GM19438 (cell line): Measurements from ENCODE around the gene MFAP5.
"Not testable (repeated sequence)": the region's sequence is repeated elsewhere in the genome, so short reads cannot be mapped to it uniquely, and the experiment has no call there.

ENCODE experiments used
- ATAC-seq: cut with Tn5 transposase; IDR thresholded peaks from one replicate; pipeline ENCODE4 v1.9.1; 2021; ENCODE audit warnings: low read depth; ENCODE audit not compliant: unreplicated experiment

The MFAP5 gene

GRCh38 chr12:8676651-8677050, 14.0 kb upstream of the MFAP5 start:
- no peak for ATAC-seq

GRCh38 chr12:8675591-8676036, 13.0 kb upstream of the MFAP5 start:
- ATAC-seq = no peak

DNA sequence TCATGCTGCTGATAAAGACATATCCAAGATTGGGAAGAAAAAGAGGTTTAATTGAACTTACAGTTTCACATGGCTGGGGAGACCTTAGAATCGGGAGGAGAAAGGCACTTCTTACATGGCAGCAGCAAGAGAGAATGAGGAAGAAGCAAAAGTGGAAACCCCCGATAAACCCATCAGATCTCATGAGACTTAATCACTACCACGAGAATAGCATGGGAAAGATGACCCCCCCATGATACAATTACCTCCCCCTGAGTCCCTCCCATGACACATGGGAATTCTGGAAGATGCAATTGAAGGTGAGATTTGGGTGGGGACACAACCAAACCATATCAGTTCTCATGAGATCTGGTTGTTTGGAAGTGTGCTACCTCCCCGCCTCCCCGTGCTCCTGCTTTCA, 9.8 kb upstream of the MFAP5 start:
- no peak for ATAC-seq

GRCh38 chr12:8668441-8668840, 5.8 kb upstream of the MFAP5 start:
- no peak for ATAC-seq

DNA sequence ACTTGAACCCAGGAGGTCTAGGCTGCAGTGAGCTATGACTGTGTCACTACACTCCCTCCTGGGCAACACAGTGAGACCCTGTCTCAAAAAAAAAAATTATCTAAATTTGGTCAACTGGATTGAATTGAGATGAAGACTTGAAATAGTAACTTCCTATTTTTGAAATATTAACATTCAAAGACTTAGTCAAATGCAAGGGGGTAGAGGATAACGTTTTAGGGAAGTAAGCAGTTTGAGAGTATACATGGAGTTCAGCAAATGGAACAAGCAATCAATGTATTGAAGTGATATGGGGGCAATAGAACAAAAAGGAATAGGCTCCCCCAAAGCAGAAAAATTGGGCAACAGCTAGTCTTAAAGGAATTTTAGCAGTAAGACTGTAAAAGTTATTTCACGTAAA, 4.6 kb upstream of the MFAP5 start:
- no peak for ATAC-seq

DNA sequence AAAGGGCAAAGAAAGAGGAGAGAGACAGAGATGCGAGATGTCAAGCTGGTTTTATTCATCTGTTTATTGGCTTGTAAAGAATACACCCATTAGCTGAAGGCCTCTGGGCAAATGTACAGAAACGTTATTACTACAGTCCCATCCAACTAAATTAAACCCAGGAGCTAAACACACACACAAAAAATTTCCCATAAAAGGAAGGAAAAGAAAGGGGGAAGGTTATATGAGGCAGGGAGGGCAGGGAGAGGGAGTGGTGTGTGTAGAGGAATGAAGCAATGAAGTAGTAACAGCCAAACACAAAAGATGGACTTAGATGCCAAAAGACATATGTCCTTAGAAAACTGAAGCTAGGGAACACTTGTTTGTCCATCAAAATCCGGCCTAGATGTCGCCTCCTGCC, 3.1 kb upstream of the MFAP5 start:
- ATAC-seq = no peak

DNA sequence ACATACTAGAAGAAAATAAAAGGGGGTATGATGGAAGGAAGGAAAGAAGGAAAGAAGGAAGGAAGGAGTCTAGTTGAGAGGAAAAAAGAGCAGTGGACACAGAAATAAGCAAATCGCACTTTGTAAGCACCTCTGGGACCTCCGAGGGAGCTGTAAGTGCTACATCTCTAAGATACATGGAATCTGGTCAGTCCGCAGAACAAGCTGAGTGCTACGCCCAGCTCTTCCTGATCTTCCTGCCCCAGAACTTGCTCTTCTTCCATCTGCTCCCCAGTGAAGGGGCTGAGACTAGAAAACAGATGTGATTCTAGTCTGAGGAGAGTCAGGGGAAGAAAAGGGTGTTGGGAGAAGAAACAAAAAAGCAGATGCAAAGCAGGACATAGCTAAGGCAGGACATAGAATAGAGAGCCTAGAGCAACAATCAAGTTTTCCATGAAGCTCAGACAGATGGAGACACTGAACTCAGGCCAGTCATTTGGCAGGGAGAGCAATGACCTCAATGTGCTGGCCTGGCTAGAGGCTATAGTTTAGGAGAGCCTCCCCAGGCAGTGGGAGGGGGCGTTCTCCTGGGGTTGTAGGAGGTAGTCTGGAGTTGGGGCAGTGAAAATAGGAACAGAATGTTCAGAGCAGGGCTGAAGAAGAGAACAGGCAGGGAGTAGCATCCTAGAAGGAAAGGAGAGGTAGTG, 1.7 kb upstream of the MFAP5 start:
- no peak for ATAC-seq

DNA sequence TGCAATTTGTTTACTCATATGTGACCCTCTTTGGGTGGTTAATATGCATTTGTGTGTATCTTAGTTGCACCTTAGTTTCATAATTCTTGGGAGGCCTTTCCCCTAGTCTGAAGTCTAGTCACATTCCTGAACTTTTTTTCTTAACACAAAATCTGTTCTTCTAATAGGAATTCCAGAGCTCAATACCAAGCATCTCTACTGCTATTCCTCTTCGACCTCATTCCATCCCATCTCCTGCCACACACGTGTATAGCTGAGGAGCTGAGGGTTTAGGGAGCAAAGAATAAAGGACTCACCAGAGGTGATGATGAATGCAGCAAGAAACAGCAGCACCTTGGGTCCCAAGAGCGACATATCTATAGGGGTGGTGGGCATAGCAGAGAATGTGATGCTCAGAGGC, 875 bp downstream of the MFAP5 start:
- ATAC-seq = no peak

DNA sequence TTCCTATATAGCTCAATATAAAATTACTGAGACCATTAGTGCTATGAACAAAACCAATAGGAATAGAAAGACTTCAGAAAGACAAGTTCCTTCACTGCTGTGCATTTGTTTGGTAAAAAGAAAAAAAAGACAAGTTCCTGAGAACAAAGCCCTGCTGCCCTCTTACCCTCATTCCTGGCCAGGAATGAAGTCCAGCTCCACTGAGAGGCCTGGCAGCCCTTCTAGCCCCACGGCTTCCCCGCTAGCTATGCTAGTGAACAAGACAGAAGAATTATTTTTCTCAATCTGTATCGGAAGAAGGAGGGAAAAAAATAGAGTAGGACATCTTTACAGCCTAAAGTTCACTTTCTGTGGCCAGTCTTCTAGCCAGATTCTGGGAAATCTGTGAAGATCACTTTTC, 1.6 kb downstream of the MFAP5 start:
- no peak for ATAC-seq

- ATAC-seq = no peak
These were observed 4.3 kb downstream of the MFAP5 start for GRCh38 chr12:8658346-8658745.

DNA sequence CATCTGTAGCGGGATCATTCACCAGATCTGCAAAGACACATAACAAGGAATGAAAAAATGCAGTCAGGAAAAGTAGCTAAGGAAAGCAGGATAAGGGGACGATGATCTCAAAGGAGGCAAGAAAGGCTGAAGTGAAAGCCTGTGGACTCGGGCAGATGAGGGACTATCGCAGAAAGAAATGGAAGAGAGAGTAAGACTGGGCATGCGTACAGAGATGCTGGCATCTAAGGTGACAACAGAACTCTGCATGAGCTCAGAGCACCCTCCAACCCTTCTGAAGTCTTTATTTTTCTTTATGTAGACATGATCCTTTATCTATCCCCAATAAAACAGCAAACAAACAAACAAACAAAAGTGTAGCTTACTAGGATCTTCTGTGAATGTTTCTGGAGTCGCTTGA, 7.2 kb downstream of the MFAP5 start:
- ATAC-seq = no peak

GRCh38 chr12:8648576-8649205, 13.9 kb downstream of the MFAP5 start:
- peak; percentile 50 for ATAC-seq

DNA sequence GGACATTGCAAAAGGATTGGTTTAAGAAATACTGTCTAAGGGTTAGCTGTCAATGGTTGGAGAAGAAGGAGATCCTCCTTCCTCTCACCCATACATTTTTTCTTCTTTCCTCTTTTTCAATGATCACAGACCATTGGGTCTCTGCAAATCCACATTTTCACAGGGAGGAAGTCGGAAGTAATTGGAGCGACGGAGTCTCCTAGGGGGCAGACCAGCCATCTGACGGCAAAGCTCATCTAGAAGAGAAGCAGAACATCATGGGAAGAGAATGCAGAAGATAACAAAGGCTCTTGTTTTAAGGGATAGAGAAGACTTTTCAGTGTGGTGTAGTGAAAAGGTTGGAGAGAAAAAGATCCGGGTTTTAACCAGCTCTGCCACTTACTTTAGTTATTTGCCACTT, 14.7 kb downstream of the MFAP5 start:
- no peak for ATAC-seq

DNA sequence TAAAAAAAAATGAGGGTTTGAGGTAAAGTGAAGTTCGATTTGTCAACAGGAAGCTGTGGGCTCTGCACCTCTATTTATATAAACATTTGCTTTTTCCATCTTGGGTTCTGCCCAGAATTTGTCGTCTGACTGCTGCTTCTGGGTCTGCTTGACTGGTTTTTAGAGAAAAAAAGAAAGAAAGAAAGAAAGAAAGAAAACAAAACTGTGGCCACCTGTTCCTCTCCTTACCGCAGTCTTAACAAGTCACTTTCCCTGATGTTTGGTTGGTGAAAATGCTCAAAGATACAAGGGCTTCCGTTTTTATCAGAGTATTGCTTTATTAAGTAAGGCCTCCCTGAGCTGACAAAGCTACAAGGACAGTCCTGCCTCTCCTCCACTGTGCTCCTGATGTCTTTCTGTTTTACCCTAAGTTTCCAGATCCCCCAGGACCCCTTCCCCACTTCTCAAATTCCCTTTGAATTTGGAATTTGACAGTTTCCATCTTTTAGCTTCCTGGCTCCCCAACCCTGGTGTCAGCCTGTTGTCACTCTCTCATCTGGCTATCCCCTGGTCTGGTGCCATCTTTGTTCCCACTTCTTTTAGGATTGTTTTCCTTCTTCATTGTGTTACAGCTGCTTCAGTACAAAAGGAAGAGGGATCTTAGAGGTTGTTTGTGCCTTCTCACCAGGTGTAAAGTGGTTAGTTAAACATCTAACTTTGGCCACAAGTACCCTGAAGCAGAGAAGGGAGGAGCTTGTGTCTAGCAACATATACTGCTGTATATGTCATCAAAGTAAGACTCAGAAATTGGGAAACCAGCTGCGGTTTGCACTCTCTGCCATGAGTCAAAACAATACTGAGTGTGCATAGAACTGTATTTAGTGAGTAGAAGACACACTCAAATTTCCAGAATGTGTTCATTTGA, 18.0 kb downstream of the MFAP5 start:
- peak; percentile 68 for ATAC-seq

- no peak for ATAC-seq
These were observed 19.9 kb downstream of the MFAP5 start for GRCh38 chr12:8642775-8643174.

DNA sequence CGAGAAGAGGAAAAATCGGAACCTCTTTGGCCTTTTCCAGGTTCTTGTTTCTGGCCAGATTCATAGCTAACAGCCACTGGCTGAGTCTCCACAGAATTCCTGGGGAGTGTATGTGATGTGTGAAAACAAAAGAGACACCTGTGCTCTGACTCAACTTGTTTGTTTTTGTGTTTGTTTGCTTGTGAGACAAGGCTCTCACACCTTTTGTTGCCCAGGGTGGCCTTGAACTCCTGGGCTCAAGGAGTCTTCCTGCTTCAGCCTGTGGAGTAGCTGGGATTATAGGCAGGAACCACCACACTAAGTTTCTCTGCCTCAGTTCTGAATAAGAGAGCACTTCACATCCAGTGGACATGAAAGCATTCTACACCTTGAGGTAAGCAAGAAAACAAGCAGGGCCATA, 22.7 kb downstream of the MFAP5 start:
- no peak for ATAC-seq

DNA sequence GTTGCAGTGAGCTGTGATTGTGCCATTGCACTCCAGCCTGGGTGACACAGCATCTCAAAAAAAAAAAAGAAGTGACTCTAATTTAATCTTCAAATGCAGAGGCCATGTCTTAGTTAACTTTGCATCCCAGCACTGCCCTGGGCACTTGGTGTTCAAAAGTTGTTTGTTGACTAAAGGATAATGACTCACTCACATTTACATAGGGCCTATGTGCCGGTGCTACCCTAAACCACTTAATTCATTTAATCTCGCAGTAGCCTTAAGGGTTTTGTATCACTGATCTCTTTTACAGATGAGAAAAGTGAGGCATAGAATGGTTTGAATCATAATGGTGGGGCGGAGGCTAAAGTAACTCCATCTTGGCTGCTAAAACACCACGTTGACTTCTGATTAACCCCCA, 23.7 kb downstream of the MFAP5 start:
- ATAC-seq = no peak

GRCh38 chr12:8637666-8638065, 25.0 kb downstream of the MFAP5 start:
- ATAC-seq = no peak

GRCh38 chr12:8637244-8637643, 25.4 kb downstream of the MFAP5 start:
- no peak for ATAC-seq

- no peak for ATAC-seq
These were observed 26.0 kb downstream of the MFAP5 start for GRCh38 chr12:8636581-8636980.

GRCh38 chr12:8636007-8636346, 26.6 kb downstream of the MFAP5 start:
- not testable (repeated sequence) for ATAC-seq
